AG09319 (cell line): ENCODE results near the gene PPP3R1.
A peak's percentile ranks its signal among the peaks of the same experiment; 100 is the strongest.

Experiments
- DNase-seq: peaks from one replicate; pipeline ENCODE4 v3.0.0-alpha.2; 2010; ENCODE audit warnings: low read depth; ENCODE audit errors: extremely low read depth
- TF ChIP-seq, protein P1 (sequence below): IDR thresholded peaks from 2 replicates; pipeline ENCODE4 v1.5.1; 2011; ENCODE audit warnings: low read depth, mild to moderate bottlenecking, inconsistent platforms, low read length, moderate library complexity

Gene PPP3R1

DNA sequence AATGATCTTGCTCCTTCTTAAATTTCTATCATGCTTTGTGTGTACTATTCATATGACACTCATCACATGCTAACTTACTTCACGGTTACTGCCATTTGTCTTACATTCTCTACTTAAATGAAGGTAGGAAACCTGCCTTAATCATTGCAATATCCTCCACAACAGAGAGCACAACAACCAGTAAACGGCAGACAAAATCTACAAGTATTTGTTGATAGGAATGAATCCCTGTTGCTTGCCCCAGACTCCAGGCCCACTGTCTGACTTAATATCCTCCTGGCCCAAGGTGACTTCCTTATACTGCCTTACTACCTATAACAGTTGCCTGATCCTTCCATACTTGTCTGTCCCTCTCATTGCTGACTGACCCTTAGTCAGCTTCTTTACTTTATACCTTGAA is 3.5 kb downstream of the PPP3R1 start:
- no peak for DNase-seq
- TF ChIP-seq, protein P1, sequence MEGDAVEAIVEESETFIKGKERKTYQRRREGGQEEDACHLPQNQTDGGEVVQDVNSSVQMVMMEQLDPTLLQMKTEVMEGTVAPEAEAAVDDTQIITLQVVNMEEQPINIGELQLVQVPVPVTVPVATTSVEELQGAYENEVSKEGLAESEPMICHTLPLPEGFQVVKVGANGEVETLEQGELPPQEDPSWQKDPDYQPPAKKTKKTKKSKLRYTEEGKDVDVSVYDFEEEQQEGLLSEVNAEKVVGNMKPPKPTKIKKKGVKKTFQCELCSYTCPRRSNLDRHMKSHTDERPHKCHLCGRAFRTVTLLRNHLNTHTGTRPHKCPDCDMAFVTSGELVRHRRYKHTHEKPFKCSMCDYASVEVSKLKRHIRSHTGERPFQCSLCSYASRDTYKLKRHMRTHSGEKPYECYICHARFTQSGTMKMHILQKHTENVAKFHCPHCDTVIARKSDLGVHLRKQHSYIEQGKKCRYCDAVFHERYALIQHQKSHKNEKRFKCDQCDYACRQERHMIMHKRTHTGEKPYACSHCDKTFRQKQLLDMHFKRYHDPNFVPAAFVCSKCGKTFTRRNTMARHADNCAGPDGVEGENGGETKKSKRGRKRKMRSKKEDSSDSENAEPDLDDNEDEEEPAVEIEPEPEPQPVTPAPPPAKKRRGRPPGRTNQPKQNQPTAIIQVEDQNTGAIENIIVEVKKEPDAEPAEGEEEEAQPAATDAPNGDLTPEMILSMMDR: no peak

DNA sequence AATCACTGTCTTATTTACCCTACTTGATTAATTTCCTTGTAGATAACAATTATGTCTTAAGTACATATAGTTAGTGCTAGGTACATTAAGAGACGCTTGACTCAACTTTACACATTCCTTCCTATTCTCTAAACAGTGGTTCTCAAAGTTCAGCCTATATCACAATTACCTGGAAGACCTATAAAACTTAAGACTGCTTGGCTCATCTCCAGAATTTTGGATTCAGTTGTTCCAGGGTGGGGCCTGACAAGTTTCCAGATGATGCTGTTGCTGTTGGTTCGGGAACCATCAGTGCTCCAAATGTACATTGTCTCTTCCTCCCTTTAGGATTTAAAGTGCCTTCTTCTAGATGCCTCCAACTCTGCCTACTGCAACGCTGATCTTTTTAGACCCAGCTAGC is 4.0 kb downstream of the PPP3R1 start:
- DNase-seq: no peak
- TF ChIP-seq, protein P1: no peak

DNA sequence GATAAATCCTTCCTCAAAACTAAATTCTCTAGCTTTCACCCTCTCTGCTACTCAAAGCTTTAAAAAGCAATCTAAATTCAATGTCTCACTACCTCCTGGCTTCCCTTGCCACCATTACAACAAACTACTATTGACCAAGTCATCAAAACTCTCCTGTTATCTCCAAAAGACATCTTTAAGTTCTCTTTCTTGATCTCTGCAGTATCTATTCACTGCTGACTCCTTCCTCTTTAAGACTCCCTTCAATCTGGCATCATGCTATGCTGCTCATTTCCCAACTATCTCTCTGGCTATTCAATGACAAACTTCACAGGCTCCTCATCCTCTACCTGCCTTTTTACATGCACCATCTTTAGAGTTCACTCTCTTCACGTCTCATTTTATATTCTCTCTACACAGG is 5.9 kb downstream of the PPP3R1 start:
- no peak for DNase-seq
- TF ChIP-seq, protein P1: no peak

DNA sequence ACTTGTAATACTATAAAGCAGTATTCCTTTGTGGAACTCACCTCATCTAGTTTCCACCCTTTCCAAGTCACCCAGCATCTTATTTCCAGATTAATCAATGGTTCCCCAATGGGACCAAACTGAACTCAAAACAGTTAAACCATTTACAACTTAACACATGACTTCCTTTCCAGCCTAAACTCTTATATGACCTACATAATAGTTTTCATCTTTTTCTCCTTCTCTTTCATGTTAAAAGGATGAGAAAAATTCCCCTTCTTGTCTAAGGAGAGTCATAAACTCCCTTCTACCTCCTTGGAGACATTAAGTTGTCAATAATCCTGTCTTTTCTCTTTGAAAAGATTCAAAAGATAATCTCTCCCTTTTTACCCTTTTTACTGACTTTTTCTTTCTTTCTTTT is 6.7 kb downstream of the PPP3R1 start:
- DNase-seq: no peak
- TF ChIP-seq, protein P1: no peak

DNA sequence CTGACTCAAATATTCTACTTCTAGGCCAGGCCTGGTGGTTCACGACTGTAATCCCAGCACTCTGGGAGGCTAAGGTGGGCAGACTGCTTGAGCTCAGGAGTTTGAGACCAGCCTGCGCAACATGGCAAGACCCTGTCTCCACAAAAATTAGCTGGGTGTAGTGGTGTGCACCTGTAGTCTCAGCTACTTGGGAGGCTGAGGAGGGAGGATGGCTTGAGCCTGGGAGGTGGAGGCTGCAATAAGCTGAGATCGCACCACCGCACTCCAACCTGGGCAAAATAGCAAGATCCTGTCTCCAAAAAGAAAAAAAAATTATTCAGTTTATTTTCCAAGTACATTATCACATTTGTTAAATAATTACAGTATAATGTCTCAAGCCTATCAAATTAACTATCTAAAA is 7.3 kb downstream of the PPP3R1 start:
- no peak for DNase-seq

DNA sequence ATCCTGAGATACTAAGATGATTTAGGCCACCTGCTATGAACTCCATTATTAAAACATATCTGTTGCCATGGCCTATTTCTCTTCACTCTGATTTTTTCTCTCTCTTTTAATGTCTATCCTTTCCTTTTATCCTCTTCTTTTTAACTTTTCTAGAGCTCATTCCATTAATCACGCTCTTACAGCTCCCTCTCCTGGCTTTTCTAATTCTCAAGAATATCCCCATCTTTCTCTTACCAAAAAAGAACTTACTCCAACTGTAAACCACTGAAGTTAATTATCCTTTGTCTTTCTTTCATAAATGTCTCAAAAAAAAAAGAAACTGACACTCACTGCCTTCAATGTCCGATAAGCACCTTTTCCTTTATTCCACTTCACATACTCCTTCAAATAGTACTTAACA is 7.9 kb downstream of the PPP3R1 start:
- DNase-seq: no peak

More for the DNA sequence above, 7.3 kb downstream of the PPP3R1 start:
- TF ChIP-seq, protein P1: no peak

DNA sequence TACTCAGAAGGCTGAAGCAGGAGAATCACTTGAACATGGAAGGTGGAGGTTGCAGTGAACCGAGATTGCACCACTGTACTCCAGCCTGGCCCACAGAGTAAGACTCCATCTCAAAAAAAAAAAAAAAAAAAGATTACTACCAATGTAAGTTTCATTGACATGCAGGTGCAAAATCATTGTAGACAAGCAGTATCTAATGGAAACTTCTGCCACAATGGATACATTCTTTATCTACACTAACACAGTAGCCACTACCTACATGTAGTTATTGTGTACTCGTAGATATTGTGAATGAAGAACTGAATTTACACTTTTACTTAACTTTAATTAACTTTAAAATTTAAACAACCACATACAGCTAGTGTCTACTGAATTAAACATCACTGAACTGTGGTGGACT is 10.6 kb downstream of the PPP3R1 start:
- TF ChIP-seq, protein P1: no peak
- no peak for DNase-seq

More for the DNA sequence above, 7.9 kb downstream of the PPP3R1 start:
- TF ChIP-seq, protein P1: peak; percentile 28
